ENCODE data around the gene INKA1. TPM values are rescaled to one million over a fixed set of nuclear protein-coding genes. Genes with fewer than 3 reads are reported as not detected.
A peak's percentile ranks its signal among the peaks of the same experiment; 100 is the strongest.

INKA1 gene
- total RNA-seq (ENCODE audit: low replicate concordance) = 4.4 and 9.5 TPM in 2 replicates

DNA sequence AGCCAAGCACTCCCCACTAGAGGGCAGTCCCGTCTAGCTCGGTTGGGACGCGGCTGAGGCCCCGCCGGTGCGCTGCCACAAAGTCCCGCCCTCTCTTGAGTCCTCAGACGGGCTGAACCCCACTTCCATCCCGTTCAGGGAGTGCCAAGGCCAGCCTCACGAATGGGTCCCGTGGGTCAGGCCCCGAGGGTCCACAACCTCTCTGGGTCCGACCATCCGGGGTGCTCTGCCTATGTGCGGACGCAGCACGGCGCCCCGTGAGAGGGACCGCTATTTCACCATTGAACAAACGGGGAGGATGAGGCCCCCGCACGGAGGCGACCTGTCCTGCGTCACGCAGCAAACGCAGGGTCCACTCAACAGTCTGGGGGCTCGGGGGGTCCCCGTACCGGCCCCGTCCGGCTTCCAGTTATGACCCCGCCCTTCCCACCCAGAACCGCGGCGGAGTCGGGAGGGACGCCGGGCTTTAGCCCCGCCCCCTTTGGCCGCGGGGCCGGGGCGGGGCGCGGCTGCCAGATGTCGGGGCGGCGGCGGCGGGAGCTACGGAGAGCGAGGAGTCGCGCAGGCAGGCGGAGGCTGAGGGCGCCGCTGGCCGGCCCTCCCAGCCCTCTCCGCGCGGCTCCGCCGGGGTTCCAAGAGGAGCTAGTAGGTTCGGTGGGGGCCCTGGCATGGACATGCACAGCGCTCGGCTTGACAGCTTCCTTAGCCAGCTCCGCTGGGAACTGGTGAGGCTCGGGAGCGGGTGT, at the start of gene INKA1:
Gene INKA1, plus strand, starts transcription at position 543 of the 746 bp plus-strand sequence. Its CDS starts 132 bp downstream, at position 675.
- TF ChIP-seq, protein P1, sequence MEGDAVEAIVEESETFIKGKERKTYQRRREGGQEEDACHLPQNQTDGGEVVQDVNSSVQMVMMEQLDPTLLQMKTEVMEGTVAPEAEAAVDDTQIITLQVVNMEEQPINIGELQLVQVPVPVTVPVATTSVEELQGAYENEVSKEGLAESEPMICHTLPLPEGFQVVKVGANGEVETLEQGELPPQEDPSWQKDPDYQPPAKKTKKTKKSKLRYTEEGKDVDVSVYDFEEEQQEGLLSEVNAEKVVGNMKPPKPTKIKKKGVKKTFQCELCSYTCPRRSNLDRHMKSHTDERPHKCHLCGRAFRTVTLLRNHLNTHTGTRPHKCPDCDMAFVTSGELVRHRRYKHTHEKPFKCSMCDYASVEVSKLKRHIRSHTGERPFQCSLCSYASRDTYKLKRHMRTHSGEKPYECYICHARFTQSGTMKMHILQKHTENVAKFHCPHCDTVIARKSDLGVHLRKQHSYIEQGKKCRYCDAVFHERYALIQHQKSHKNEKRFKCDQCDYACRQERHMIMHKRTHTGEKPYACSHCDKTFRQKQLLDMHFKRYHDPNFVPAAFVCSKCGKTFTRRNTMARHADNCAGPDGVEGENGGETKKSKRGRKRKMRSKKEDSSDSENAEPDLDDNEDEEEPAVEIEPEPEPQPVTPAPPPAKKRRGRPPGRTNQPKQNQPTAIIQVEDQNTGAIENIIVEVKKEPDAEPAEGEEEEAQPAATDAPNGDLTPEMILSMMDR (IDR thresholded peaks at IDR 0.05; ENCODE audit: insufficient read depth, low read length) = peak; percentile 86
- peak; percentile 77 for DNase-seq (ENCODE audit: low read depth)
- peak within 1 kb of the TSS; percentile 86 for H3K4me3 ChIP-seq (ENCODE audit: low read depth, low read length)

DNA sequence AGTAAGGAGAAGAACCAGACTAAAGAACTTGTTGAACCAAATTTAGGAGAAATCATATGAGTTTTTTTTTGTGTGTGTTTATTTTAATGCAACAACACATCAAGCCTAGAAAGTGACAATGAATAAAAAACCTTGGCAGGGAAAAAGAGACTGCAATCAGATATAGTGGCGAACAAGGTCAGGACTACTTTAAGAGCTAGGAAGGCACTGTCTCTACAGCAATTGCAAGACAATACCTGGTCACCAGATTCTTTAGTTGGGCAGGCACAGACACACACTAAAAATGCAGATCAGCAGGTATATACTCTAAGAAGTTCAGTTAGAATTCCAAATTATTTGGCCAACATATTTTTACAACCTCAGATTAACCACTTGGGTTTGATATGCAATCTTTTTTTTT, 48.5 kb upstream of the INKA1 start:
- TF ChIP-seq, protein P1 (IDR thresholded peaks at IDR 0.05; ENCODE audit: insufficient read depth, low read length) = no peak
- DNase-seq (ENCODE audit: low read depth) = no peak
- no peak overlapping the region for H3K4me3 ChIP-seq (ENCODE audit: low read depth, low read length)

DNA sequence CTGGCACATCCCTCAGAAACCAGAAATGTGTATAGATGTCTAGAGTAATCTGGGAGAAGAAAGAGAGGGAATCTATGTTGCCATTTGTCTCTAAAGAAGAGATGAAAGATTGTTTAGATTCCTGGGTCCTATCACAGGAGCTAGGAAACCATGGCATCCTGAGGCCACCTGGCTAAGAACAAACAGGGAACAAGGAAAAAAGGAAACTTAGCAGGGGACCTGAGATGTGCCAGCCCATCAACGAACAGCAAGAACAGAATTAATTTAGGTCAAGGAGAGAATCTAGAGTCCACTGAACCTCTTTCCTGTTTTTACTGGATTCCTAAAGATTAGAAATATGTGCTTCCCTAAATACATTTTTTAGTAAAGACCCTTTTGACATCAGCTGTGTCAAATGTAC, 47.0 kb upstream of the INKA1 start:
- H3K4me3 ChIP-seq (ENCODE audit: low read depth, low read length) = no peak overlapping the region
- TF ChIP-seq, protein P1 (IDR thresholded peaks at IDR 0.05; ENCODE audit: insufficient read depth, low read length) = no peak
- no peak for DNase-seq (ENCODE audit: low read depth)

DNA sequence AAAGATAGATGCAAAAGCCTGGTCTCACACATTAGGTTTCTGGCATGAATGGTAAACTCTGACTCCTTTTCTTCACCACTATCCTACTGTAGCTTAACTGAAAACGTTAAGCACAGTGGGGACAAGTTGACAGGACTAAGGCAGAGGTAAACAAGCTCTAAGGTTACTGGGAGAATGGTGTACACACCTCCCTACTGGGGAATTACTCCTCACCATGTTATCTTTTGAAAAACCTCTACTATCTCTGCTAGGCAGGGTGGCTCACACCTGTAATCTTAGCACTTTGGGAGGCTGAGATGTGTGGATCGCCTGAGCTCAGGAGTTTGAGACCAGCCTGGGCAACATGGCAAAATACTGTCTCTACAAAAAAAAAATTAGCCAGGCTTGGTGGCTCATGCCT, 45.9 kb upstream of the INKA1 start:
- TF ChIP-seq, protein P1 (IDR thresholded peaks at IDR 0.05; ENCODE audit: insufficient read depth, low read length) = no peak
- H3K4me3 ChIP-seq (ENCODE audit: low read depth, low read length) = no peak overlapping the region
- no peak for DNase-seq (ENCODE audit: low read depth)

DNA sequence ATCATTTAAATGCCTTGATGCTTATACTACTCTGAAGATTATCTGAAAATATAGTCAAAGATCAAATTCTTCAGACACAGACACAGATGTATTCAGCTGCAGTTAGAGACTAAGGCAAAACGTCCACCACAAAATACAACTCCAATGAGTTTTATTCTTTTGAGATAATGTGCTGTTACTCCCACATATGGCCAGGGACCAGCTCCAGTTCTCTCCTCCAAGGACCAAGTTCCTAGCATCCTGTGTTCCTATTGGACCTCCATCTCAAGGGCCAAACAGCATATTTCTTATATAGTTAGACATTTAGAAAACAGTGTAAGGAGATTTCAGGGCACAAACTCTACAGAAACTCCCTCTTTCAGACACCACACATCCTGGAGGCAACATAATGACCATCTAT, 43.8 kb upstream of the INKA1 start:
- no peak overlapping the region for H3K4me3 ChIP-seq (ENCODE audit: low read depth, low read length)
- peak; percentile 7 for DNase-seq (ENCODE audit: low read depth)
- TF ChIP-seq, protein P1 (IDR thresholded peaks at IDR 0.05; ENCODE audit: insufficient read depth, low read length) = no peak

DNA sequence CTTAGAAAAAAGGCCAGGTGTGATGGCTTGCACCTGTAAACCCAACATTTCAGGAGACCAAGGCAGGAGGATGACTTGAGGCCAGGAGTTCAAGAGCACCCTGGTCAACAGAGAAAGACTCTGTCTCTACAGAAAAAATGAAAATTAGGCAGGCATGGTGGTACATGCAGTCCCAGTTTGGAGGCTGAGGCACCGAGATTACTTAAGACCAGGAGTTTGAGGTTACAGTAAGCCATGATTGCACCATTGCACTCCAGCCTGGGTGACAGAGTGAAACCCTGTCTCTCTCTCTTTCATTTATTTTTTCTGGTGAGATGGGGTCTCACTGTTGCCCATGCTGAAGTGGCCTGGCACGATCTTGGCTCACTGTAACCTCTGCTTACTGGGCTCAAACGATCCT, 41.4 kb upstream of the INKA1 start:
- DNase-seq (ENCODE audit: low read depth) = no peak
- TF ChIP-seq, protein P1 (IDR thresholded peaks at IDR 0.05; ENCODE audit: insufficient read depth, low read length) = no peak

More for the DNA sequence above, 41.4 kb upstream of the INKA1 start:
- H3K4me3 ChIP-seq (ENCODE audit: low read depth, low read length) = no peak overlapping the region
